Activated CD8-positive, alpha-beta memory T cell treated with anti-CD3 and anti-CD28 coated beads for 24 hours (primary cell): ENCODE measurements around the gene CHRD.

Source experiments
- DNase-seq: peaks from one replicate; pipeline ENCODE4 v3.0.0-alpha.2; 2020

CHRD gene

DNA sequence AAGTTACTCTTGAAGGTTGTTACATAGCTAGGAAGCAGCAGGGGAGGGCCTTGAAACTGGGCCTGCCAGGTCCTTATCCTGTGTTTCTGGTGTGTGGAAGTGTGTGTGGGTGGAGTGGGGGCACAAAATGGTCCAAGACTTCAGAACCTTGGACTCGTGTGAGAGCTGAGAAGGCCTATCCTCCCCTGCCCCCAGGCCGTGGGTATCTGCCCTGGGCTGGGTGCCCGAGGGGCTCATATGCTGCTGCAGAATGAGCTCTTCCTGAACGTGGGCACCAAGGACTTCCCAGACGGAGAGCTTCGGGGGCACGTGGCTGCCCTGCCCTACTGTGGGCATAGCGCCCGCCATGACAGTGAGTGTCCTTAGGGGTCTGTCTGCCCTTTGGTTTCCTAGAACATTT lies 4.5 kb downstream of the CHRD start:
- DNase-seq: no peak

DNA sequence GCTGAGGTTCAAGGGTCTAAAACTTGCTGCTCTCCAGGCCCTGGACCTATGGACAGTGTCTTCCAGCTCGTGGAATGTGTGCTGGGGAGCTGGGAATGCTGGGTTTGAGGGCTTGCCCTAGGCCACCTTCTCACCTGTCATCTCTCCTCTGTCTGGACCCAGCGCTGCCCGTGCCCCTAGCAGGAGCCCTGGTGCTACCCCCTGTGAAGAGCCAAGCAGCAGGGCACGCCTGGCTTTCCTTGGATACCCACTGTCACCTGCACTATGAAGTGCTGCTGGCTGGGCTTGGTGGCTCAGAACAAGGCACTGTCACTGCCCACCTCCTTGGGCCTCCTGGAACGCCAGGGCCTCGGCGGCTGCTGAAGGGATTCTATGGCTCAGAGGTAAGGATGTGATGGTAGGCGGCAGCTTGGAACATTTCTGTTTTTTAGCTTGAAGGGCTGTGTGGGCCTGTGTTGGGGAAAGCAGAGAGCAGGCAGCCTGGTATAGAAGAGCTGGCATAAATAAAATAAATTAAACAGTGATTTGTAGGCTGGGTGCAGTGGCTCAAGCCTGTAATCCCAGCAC lies 5.1 kb downstream of the CHRD start:
- no peak for DNase-seq

GRCh38 chr3:184386047-184386806 lies 6.4 kb downstream of the CHRD start:
- DNase-seq: no peak

DNA sequence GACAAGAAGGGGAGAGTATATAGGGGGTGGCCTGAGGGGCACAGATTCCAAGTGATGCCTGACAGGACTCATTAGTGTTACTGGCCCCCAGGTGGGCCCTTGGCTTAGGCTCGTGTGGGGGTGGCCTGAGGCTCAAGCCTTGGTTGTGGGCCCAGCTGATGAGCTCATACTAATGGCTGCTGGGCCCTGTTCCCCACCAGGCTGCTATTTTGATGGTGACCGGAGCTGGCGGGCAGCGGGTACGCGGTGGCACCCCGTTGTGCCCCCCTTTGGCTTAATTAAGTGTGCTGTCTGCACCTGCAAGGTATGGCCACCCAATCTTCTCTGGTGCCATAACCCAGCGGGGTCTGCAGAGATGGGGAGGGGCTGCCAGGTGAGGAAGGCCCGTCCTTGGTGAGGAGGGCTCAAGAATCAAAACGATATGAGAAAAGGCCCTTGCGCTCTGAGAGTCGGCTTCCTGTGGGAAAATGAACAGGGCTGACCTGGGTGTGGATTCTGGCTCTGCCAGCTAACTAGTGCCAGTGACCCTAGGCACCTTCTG lies 7.4 kb downstream of the CHRD start:
- no peak for DNase-seq

DNA sequence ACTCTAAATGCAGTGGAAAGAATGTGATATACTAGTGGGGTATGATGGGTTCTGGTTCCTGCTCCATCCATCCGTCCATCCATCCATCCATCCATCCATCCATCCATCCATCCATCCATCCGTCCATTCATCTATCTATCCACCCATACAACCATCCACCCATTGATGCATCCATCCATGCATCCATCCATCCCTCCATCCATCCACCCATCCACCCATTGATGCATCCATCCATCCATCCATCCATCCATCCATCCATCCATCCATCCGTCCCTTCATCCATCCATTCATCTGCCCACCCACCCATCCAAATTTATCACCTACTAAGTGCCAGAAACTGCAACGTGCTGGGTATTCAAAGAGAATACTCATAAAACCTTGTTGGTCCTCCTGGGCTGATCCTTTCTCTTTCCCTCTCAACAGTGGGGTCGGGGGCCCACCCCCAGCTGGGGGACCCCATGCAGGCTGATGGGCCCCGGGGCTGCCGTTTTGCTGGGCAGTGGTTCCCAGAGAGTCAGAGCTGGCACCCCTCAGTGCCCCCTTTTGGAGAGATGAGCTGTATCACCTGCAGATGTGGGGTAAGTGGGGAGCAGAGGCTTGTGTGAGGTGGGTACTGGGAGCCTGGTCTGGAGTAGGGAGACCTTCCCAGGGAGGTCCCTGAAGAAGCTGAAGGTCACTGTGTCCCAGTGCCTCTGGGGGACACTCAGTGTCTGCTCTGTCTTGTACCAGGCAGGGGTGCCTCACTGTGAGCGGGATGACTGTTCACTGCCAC lies 8.5 kb downstream of the CHRD start:
- DNase-seq: no peak

DNA sequence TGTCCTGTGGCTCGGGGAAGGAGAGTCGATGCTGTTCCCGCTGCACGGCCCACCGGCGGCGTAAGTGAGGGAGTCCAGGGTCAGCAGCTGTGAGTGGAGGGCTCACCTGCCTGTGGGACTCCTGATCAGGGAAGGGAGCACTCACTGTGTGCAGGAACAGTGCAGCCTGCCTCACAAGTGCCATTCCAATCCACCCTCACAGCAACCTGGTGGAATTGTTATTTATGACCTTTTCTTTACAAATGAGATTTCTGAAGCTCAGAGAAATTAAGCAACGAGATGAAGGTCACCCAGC lies 9.0 kb downstream of the CHRD start:
- no peak for DNase-seq

GRCh38 chr3:184389384-184389783 lies 9.5 kb downstream of the CHRD start:
- no peak for DNase-seq

DNA sequence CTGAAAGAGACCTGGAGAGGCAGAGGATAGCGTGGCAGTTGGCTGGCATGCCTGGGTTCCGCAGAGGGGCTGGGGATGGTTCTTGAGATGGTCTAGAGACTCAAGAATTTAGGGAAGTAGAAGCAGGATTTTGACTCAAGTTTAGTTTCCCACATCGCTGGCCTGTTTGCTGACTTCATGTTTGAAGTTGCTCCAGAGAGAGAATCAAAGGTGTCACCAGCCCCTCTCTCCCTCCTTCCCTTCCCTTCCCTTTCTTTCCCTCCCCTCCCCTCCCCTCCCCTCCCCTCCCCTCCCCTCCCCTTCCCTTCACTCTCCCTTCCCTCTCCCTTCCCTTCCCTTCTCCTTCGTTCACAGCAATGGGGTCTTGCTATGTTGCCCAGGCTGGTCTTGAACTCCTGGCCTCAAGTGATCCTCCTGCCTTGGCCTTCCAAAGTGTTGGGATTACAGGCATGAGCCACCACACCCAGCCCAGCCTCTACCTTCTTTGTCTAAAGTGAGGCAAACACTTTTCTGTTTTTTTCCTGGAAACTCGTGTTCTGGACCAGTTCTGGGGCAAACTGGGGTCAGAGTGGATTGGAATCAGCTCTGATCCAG lies 10.2 kb downstream of the CHRD start:
- no peak for DNase-seq

GRCh38 chr3:184391266-184391665 lies 11.4 kb downstream of the CHRD start:
- DNase-seq: no peak

GRCh38 chr3:184395320-184395660 lies 15.4 kb downstream of the CHRD start:
- DNase-seq: no peak

GRCh38 chr3:184399410-184399809 lies 19.6 kb downstream of the CHRD start:
- DNase-seq: no peak

GRCh38 chr3:184405075-184406030 lies 25.5 kb downstream of the CHRD start:
- DNase-seq: no peak

DNA sequence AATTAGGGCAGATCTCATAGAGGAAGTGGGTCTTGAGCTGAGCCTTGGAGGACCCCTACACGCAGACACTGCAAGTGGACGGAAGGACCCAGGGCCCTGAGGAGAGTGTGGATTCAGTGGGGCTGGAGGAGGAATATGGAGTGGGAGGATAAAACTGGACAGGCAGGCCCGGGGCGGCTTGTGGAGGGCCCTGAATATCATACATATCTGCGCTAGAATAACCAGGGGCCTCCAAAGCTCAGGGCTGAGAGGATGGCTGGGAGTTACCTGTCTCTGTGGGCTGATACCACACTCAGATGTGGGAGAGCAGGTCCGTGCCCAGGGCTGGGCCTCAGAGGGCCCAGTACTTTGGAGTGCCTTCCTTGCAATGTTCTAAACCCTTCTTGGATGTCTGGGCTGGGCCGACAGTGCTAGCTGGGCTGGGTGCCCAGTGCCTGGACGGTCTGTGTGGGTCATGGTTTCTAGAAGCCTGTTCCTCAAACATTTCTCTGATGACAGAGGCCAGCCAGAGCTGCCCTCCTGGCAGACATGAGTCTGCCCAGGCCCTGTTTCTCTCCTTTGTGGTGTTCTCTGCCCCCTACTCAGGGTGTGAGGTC lies 29.6 kb downstream of the CHRD start:
- DNase-seq: no peak

DNA sequence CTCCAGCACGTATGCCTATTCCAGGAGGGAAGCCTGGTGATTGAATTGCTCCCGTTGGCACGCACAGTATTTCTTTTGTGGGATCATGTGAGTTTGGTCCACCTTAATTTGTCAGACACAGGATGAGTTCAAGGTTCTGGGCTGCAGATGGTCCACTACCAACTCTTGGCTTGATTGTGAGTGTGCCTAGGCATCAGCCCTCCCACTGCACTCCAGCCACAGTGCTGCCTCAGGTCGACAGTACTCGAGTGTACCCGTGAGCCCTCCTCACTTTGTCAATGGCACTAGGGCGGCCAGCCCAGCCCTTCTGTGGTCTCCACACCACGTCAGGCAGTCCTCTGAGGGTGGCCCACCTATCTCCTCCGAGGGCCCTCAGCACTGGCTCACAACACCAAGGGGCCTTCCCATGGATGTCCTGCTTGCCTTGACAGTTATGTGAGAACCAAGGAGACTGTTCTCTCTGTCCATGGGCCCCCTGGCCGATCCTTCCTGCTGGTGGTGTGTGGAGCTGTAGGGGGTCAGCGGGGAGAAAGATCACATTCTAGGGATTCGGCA lies 30.2 kb downstream of the CHRD start:
- DNase-seq: no peak

DNA sequence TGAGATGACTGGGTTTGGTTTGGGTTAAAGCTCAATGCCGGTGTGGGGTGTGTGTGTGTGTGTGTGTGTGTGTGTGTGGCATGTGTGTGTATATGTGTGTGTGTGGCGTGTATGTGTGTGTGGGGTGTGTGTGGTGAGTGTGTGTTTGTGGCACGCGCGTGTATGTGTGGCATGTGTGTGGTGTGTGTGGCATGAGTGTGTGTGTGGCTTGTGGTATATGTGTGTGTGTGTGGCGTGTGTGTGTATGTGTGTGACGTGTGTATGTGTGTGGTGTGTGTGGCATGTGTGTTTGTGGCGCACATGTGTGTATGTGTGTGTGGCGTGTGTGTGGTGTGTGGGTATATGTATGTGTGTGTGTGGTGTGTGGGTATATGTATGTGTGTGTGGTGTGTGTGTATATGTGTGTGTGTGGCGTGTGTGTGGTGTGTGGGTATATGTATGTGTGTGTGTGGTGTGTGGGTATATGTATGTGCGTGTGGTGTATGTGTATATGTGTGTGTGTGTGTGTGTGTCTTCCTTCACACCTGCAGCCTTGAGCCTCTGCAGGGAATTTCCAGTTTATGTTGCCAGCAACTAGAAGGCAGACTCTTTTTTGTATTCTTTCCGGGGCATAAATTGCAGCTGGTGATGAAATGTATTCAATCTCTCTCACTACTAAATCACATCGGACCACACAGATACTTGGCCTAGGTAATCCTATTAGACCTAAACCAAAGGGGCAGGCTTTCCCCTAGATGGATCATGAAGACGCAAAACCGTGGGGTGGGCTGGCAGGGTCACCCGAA lies 34.8 kb downstream of the CHRD start:
- no peak for DNase-seq

DNA sequence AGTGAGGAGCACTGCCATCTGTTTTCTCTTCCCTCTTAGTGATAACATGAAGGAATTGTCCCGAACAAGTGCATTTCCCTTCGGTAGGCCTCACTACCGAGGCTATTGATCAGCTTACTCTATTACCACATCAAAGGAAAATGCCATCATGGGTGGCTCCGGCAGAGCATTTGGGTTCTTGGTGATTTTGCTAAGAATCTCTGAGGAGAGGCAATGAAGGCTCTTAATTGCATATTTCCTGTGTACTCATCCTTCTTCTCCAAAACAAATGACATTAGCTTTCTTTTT lies 35.3 kb downstream of the CHRD start:
- DNase-seq: no peak

- DNase-seq: peak; percentile 83
These were observed 37.9 kb downstream of the CHRD start for GRCh38 chr3:184417619-184418327.

DNA sequence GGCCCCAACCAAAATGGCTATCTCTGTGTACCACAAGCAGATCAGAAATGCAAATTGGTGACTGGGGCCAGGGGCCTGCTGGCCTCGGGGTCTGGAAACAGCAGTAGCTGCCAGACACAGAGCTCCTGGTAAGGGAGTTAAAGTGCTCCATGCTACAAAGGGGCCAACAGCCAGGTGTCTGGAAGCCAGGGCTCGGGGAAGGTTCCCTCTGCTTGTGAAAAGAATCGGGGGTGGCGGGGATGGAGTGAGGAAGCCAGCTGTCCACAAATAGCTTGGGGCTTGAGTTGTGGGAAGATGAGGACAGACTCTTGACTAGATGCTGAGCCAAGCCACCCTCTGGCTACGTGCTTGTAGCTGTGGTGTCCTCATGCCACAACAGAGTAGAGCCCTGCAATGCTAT lies 39.3 kb downstream of the CHRD start:
- DNase-seq: no peak

GRCh38 chr3:184423561-184423960 lies 43.7 kb downstream of the CHRD start:
- DNase-seq: no peak

DNA sequence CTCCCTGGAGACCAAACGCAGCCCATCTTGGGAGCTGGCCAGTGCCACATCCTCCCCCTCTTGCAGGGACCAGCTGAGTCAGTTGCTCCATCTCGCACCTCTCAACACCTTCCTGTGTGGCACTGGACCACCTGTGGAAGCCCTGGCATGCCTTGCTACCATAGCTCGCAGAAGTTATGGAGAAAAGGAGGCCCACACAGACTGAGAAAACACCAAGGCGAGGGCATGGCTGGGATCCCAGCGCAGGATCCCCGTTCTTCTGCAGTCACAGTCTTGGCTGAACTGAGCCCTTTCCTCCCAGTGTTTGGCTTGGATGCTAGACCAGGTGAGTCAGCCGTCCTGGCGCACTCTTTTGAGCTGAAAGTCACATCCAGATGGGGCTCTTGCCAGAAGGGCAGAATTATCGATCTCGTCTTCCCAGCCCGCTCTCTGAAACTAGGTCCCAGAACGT lies 46.9 kb downstream of the CHRD start:
- DNase-seq: no peak
